ENCODE results near the gene CMC1. TPM values are rescaled to one million over a fixed set of nuclear protein-coding genes. Genes with fewer than 3 reads are reported as not detected.

CMC1 gene
- total and polyA plus RNA-seq, 9 of the 15 experiments (the other 6 are each of a cell fraction or from before 2014, with no cell fraction given), result 15.9 to 74.6 (median 48.9) TPM

DNA sequence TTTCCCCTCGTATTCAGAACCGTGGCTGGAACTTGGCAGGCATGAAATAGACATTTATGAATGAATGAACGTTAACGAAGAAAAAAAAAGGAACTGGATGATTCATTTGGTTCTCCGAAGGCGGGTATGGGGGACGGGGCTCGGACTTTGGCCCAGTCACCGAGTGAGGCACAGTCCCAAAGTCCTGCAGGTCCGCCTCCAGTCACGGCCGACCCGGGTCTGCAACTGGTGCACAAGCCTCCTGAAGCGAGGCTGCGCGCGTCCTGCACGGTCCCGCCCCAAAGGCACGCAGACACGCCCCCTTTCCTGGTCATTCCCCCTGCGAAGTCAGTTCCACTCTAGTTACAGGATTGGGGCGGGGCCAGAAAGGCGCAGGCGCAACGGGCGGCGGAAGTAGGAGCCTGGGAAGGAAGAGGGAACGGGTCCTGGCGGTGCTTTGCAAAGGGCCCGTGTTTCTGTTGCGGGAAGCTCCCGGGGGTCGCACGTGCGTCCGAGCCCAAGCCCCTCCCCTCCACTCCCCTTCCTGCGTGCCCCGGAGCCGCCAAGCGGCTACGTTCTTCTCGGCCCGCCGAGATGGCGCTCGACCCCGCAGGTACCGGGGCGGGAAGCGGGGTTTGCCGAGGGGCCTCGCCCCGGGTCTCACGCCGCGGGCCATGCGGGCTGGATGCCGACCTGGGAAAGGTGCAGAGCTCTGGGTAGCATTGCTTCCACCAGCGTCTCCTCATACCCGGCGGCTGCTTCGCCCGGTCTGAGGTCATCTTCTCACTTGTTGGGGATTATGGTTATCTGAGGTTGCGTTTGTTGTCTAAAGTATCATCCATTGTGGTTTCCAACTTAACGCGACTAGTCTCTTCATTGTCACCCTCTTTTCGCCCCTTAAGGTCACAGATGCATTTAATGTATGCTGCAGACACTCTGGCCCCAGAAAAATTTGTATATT is at the start of gene CMC1 (continued):
- TF ChIP-seq BCLAF1 (IDR thresholded peaks at IDR 0.05; ENCODE audit: borderline replicate concordance in 1 of 2, control insufficient read depth in 1 of 2, low read depth in 2 of 2, low read length in 1 of 2) (peak in 1 of 2 experiments; percentile 41; a peak in 1 of 4 replicates), LCOR (CRISPR knock-in tag; IDR thresholded peaks at IDR 0.05) (peak; percentile 77; the same call in 1 of the 2 replicates), ZNF316 (IDR thresholded peaks at IDR 0.05) (no peak), MBD2 (IDR thresholded peaks at IDR 0.05; ENCODE audit: borderline replicate concordance, low read depth) (peak; percentile 83), MTA3 (IDR thresholded peaks at IDR 0.05; ENCODE audit: borderline replicate concordance) (peak; percentile 76; the same call in 1 of the 2 replicates), BRD4 (IDR thresholded peaks at IDR 0.05) (peak; percentile 80; the same call in 1 of the 2 replicates), GABPB2 (CRISPR knock-in tag; conservative IDR thresholded peaks at IDR 0.05) (no peak), ATF7 (IDR thresholded peaks at IDR 0.05) (peak; percentile 89), TBP (optimal IDR thresholded peaks at IDR 0.05; ENCODE audit: low read depth, low read length) (peak; percentile 94), ZNF668 (CRISPR knock-in tag; IDR thresholded peaks at IDR 0.05) (no peak), NFRKB (IDR thresholded peaks at IDR 0.05; ENCODE audit: low read depth) (peak; percentile 30; the same call in 1 of the 2 replicates), TAF1 (IDR thresholded peaks at IDR 0.05; ENCODE audit: control insufficient read depth, extremely low read depth, insufficient read depth, low read length, severe bottlenecking) (peak; percentile 90), MCM3 (IDR thresholded peaks at IDR 0.05) (no peak), EP400 (IDR thresholded peaks at IDR 0.05) (peak; percentile 95), SIN3A (IDR thresholded peaks at IDR 0.05; ENCODE audit: borderline replicate concordance in 2 of 2, control insufficient read depth in 1 of 2, low read depth in 2 of 2, low read length in 2 of 2) (peak; percentile 27 to 80; a peak in 1 of 4 replicates), BHLHE40 (IDR thresholded peaks at IDR 0.05; ENCODE audit: low read length) (peak; percentile 93), ZNF347 (CRISPR knock-in tag; IDR thresholded peaks at IDR 0.05; ENCODE audit: low read depth) (no peak), PRPF4 (IDR thresholded peaks at IDR 0.05; ENCODE audit: insufficient read depth, low read depth, low read length, poor library complexity, severe bottlenecking) (peak; percentile 43), FOXP4 (CRISPR knock-in tag; IDR thresholded peaks at IDR 0.05; ENCODE audit: borderline replicate concordance) (peak; percentile 56; the same call in 1 of the 2 replicates)
- TF ChIP-seq, protein P1, sequence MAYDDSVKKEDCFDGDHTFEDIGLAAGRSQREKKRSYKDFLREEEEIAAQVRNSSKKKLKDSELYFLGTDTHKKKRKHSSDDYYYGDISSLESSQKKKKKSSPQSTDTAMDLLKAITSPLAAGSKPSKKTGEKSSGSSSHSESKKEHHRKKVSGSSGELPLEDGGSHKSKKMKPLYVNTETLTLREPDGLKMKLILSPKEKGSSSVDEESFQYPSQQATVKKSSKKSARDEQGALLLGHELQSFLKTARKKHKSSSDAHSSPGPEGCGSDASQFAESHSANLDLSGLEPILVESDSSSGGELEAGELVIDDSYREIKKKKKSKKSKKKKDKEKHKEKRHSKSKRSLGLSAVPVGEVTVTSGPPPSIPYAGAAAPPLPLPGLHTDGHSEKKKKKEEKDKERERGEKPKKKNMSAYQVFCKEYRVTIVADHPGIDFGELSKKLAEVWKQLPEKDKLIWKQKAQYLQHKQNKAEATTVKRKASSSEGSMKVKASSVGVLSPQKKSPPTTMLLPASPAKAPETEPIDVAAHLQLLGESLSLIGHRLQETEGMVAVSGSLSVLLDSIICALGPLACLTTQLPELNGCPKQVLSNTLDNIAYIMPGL (CRISPR knock-in tag; IDR thresholded peaks at IDR 0.05), result no peak; the same call in 1 of the 2 replicates
